Pancreas (tissue), 10 donors: ENCODE measurements around the gene TBC1D5. TPM values are rescaled to one million over a fixed set of nuclear protein-coding genes. Genes with fewer than 3 reads are reported as not detected.

Source experiments
- ATAC-seq, 4 donors: fragments of 200-7000 bp; cut with Tn5 transposase; one replicate each; pipeline versions ENCODE4 v1.8.0 to v1.9.1; 2020; ENCODE audit warnings: mild to moderate bottlenecking in 4 of 4, moderate library complexity in 4 of 4
- DNase-seq, 6 donors: peaks; one replicate each; pipeline ENCODE4 v3.0.0-alpha.2; 2020
- FAIRE-seq: peaks from 2 replicates; lab custom pipeline; 2012; peaks lifted over from hg19 to GRCh38; lab: Jason Lieb, UNC
- H3K27ac ChIP-seq, 4 donors: fragments of 200-600 bp; sonication (generic); 1 replicate in 3 of 4; 2 replicates in 1 of 4; pipeline versions ENCODE4 v1.5.0 to v1.8.0; 2020
- H3K27me3 ChIP-seq, 4 donors: fragments of 200-600 bp; one replicate each; pipeline ENCODE4 v1.8.0; 2021
- H3K36me3 ChIP-seq, 3 donors: fragments of 200-600 bp; sonication (generic) in 1 of 3; one replicate each; pipeline versions ENCODE4 v1.5.0 to v1.8.0; 2020 to 2021
- H3K4me1 ChIP-seq, 3 donors: fragments of 200-600 bp; one replicate each; pipeline ENCODE4 v1.8.0; 2021
- H3K4me3 ChIP-seq, 4 donors: fragments of 200-600 bp; sonication (generic) in 2 of 4; one replicate each; pipeline versions ENCODE4 v1.5.0 to v1.8.0; 2020 to 2021
- H3K9me3 ChIP-seq, 4 donors: fragments of 200-600 bp; one replicate each; pipeline ENCODE4 v1.8.0; 2021
- CTCF ChIP-seq, 4 donors: fragments of 200-600 bp; sonication (generic) in 3 of 4; IDR thresholded peaks; one replicate each; pipeline versions ENCODE4 v1.5.0 to v1.8.0; 2021; ENCODE audit warnings: antibody characterized with exemption in 4 of 4
- WGBS, 2 donors: extraction: QIAGEN DNeasy Blood & Tissue Kit; methylation state at CpG; one replicate each; pipeline ENCODE4 v1.1.7; 2013; 5-methylcytosine and 5-hydroxymethylcytosine counted together
- intact Hi-C, 3 donors: fragments of 100-400 bp; cut with DNase I; formaldehyde crosslinking; loops; one replicate each; pipeline versions ENCODE4 v1.11.1 to v1.14.2; 2022
- polyA plus RNA-seq, 2 donors: library from polyadenylated mRNA; stranded (reverse); fragments of 200-250 nt; gene quantifications; one replicate each; pipeline ENCODE4 v1.2.3, GENCODE V29; 2013
- total RNA-seq, 6 donors: library from RNA; stranded (reverse); fragmentation: NEBNext Ultra II Directional in 4 of 6; extraction: Animal tissue kit (Norgen Biotek cat#: 25700) in 4 of 6; gene quantifications; one replicate each; pipeline versions ENCODE4 v1.2.1 to v1.2.4, GENCODE V29; 2021 to 2023
- donor health status: healthy with polysubstance abuse.
- donor health status: DM: no; HTN: no; CAD: no; lungs with moderate emphysema.
- donor health status: DM: no; HTN: no; CAD: no.
- donor health status: control.
- donor health status: control.
- donor health status: Bipolar disorder and iron deficiency.
- donor health status: DM: yes; HTN: yes; CAD: no.
- donor health status: DM: no; HTN: no; CAD: no.
- donor health status: DM: no; HTN: no; CAD: no.
- donor health status: DM: yes; HTN: yes; CAD: no.

Gene TBC1D5
- total and polyA plus RNA-seq, 8 donors = 6.5 to 39.2 (median 19.9) TPM

GRCh38 chr3:17110660-17111396 is 631.6 kb downstream of the TBC1D5 start:
- Histone ChIP-seq H3K36me3 (no peaks in the 10 kb centered on the region), H3K4me1 (no peaks in the 10 kb centered on the region), H3K9me3 (no peaks in the 10 kb centered on the region), H3K4me3 (no peak overlapping the region), H3K27ac (no peak overlapping the region), H3K27me3 (no peaks in the 10 kb centered on the region)
- intact Hi-C loops = no loop called here
- DNase-seq = no peak
- 72 to 76% methylated on average over 8 of the region's 8 CpGs for WGBS, 2 donors
- TF ChIP-seq CTCF (IDR thresholded peaks at IDR 0.05) = no peak
- no peak for ATAC-seq
- no peak for FAIRE-seq
